ENCODE data around the gene NRXN2.
"Not testable (repeated sequence)": the region's sequence is repeated elsewhere in the genome, so short reads cannot be mapped to it uniquely, and the experiment has no call there.

Gene NRXN2

GRCh38 chr11:64674774-64675173 lies 48.2 kb downstream of the NRXN2 start:
- no peak for DNase-seq (ENCODE audit: low read depth)

GRCh38 chr11:64673279-64673678 lies 49.7 kb downstream of the NRXN2 start:
- no peak for DNase-seq (ENCODE audit: low read depth)

- DNase-seq (ENCODE audit: low read depth): no peak
These were observed 50.1 kb downstream of the NRXN2 start for GRCh38 chr11:64672875-64673274.

- no peak for DNase-seq (ENCODE audit: low read depth)
These were observed 52.0 kb downstream of the NRXN2 start for GRCh38 chr11:64670975-64671374.

GRCh38 chr11:64667154-64667745 lies 55.7 kb downstream of the NRXN2 start:
- no peak for DNase-seq (ENCODE audit: low read depth)

GRCh38 chr11:64665411-64665821 lies 57.6 kb downstream of the NRXN2 start:
- no peak for DNase-seq (ENCODE audit: low read depth)

GRCh38 chr11:64664236-64664870 lies 58.6 kb downstream of the NRXN2 start:
- DNase-seq (ENCODE audit: low read depth): not testable (repeated sequence)

- DNase-seq (ENCODE audit: low read depth): no peak
These were observed 59.3 kb downstream of the NRXN2 start for GRCh38 chr11:64663656-64664055.

GRCh38 chr11:64661614-64662013 lies 61.4 kb downstream of the NRXN2 start:
- DNase-seq (ENCODE audit: low read depth): no peak

- peak; percentile 70 for DNase-seq (ENCODE audit: low read depth)
These were observed 61.9 kb downstream of the NRXN2 start for GRCh38 chr11:64661146-64661545.

GRCh38 chr11:64660706-64661105 lies 62.3 kb downstream of the NRXN2 start:
- no peak for DNase-seq (ENCODE audit: low read depth)

- DNase-seq (ENCODE audit: low read depth): no peak
These were observed 62.8 kb downstream of the NRXN2 start for GRCh38 chr11:64660205-64660604.

GRCh38 chr11:64659417-64660144 lies 63.4 kb downstream of the NRXN2 start:
- DNase-seq (ENCODE audit: low read depth): peak; percentile 90

GRCh38 chr11:64658265-64658664 lies 64.7 kb downstream of the NRXN2 start:
- no peak for DNase-seq (ENCODE audit: low read depth)

- DNase-seq (ENCODE audit: low read depth): no peak
These were observed 66.1 kb downstream of the NRXN2 start for GRCh38 chr11:64656862-64657261.

GRCh38 chr11:64655941-64656601 lies 66.9 kb downstream of the NRXN2 start:
- DNase-seq (ENCODE audit: low read depth): no peak

- DNase-seq (ENCODE audit: low read depth): no peak
These were observed 67.9 kb downstream of the NRXN2 start for GRCh38 chr11:64654958-64655541.

GRCh38 chr11:64654439-64654838 lies 68.6 kb downstream of the NRXN2 start:
- no peak for DNase-seq (ENCODE audit: low read depth)

- no peak for DNase-seq (ENCODE audit: low read depth)
These were observed 69.5 kb downstream of the NRXN2 start for GRCh38 chr11:64653388-64653973.

- DNase-seq (ENCODE audit: low read depth): peak; percentile 38
These were observed 70.2 kb downstream of the NRXN2 start for GRCh38 chr11:64652586-64653387.

- DNase-seq (ENCODE audit: low read depth): no peak
These were observed 72.0 kb downstream of the NRXN2 start for GRCh38 chr11:64650923-64651523.
